Renal cortical epithelial cell (primary cell): Measurements from ENCODE around the gene FSCN2. TPM values are rescaled to one million over a fixed set of nuclear protein-coding genes. Genes with fewer than 3 reads are reported as not detected.
"Not testable (repeated sequence)": the region's sequence is repeated elsewhere in the genome, so short reads cannot be mapped to it uniquely, and the experiment has no call there.

ENCODE experiments used
- DNase-seq: peaks from one replicate; pipeline ENCODE4 v3.0.0-alpha.2; 2011; ENCODE audit warnings: low read depth
- total RNA-seq: library from RNA; depleted of rRNA; stranded (reverse); fragments of >200 nt; gene quantifications from 2 replicates; pipeline ENCODE4 v1.2.3, GENCODE V29; 2014

Gene FSCN2
- total RNA-seq, 1 donor from 2014 or later: 4.7 TPM

- no peak for DNase-seq
Observed at GRCh38 chr17:81526662-81527571, 1.3 kb upstream of the FSCN2 start.

DNA sequence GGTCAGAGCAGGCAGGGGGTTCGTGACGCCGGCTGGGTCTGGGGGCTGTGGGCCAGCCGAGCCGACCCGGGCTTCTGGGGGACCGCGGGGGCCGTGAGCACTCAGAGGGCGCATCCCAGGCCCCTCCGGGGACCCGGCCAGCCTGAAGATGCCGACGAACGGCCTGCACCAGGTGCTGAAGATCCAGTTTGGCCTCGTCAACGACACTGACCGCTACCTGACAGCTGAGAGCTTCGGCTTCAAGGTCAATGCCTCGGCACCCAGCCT lies 140 bp downstream of the FSCN2 start:
- no peak for DNase-seq

- no peak for DNase-seq
Observed at GRCh38 chr17:81528651-81529436, 667 bp downstream of the FSCN2 start.

DNA sequence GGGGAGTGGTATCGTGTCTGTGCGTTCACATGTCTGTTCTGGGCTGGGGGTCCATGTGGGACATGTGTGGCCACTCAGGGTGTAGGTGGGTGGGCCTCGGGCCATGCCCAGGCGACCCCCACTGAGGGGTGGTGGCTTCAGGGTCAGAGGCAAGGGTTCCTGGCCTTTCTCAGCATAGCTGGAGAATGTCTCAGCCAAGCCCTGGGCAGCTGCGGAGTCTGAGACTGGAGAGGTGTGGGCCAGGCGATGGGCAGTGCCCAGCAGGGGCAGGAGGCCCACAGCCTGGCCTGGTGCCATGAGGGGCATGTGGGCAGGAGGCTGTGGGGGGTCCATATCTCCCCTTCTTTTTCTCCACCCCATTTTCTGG lies 1.2 kb downstream of the FSCN2 start:
- no peak for DNase-seq

GRCh38 chr17:81531013-81531412 lies 2.8 kb downstream of the FSCN2 start:
- DNase-seq: not testable (repeated sequence)

- not testable (repeated sequence) for DNase-seq
Observed at GRCh38 chr17:81531998-81532404, 3.8 kb downstream of the FSCN2 start.

DNA sequence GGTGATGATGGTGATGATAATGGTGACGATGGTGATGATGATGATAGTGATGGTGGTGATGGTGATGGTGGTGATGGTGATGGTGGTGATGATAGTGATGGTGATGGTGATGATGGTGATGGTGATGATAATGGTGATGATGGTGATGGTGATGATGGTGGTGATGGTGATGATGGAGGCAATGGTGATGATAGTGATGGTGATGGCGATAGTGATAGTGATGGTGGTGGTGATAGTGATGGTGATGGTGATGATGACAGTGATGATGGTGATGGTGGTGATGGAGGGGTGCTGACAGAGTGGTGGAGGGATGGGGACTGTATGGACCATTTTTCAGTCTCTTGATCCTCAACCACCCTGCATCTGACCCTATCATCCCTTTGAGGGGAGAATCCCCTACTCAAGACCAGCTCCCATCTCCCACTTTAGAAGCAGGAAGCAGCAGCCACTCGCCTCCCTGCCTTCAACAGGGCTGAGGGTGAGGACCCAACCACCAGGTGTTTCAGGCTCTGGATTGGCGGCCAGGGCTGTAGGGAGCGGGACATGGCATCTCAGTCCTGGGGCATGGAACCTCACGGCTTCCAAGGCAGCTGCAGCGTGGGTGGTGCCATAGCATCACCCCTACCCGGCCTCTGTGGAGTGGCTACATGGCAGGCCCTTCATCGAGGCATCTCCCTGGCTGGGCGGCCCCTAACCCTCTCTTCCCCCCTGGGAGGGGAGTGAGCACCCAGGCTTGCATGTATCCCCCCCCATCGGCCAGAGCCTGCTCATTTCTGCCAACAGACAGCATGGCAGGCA lies 4.5 kb downstream of the FSCN2 start:
- no peak for DNase-seq

DNA sequence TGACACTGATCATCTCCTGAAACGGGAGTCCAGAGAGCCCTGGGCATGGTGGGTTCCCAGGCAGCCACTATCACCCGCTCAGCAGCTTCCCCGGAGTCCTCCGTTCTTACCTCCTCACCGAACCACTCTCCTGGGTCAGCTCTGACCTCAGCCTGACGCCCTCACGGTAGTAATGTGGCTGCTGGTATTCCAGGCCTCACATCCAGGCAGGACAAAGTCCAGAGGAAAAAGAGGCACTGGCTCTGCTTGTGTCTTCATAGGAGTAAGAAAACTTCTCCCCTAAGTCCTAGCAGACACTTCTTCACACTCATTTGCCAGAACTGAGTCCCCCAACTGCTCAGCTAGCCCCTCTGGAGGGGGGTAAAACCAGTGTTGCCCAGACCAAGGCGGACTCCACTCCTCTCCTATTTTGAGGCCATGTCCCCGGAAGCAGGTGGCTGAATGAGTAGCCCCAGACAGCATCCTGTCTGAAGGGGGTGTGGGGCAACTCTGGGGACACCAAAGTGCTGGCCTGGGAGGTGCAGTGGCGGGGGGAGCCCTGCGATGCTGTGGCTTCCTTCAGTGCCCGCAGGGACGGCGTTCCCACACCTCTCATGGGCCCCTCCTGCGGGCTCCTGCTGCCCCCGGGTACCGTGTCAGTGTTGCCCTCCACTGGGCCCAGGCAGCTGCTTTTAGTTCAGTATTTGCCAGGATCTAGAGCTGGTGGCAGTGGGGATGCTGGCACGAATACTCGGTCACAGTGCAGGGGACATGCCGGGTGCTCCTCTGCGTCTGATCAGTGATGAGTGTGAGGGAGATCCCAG lies 5.4 kb downstream of the FSCN2 start:
- no peak for DNase-seq

DNA sequence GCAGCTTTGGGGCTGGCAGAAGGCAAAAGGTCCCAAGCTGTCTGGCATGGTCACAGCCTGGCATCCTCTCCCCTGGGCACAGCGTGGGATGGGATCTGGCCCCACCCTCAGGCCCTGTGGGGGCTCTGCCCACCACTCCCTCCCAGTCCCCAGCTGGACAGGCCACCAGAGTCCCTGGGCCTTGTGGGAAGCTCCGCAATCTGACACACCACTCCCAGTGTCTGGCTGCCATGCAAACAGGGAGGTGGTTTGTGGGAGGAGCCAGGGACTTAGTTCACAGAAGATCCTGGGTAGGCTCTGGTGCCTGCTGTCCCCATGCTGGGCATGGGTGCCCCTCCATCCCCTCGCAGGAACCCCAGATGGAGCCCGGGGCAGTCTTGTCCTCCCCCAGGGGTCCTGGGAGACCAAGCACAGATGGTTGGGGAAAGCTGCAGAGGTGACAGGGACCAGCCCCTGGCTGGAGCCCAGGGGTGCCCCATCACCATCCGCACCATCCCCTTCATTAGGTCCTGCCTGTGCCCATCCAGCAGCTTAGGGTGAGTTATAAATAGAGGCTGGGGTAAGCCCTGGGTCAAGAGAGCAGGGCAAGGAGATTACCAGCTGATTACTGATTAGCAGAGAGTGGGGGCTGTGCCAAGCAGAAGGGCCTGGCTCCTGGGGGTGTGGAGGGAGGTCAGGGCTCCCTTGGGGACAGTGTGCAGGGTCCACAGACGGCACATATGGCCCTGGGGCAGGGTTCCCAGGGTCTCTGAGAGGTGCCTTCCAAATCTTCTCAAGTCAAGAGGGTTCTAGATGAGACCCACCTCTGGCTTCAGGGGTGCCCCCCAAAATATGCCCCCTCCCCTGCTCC lies 6.2 kb downstream of the FSCN2 start:
- no peak for DNase-seq

DNA sequence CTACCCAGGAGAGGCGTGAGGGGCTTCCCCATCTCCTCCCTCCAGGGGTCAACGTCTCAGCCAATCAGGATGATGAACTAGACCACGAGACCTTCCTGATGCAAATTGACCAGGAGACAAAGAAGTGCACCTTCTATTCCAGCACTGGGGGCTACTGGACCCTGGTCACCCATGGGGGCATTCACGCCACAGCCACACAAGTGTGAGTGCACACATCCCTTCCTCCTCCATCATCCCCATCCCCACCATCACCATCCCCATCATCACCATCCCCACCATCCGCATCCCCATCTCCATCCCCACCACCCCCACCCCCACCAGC lies 6.8 kb downstream of the FSCN2 start:
- DNase-seq: no peak

DNA sequence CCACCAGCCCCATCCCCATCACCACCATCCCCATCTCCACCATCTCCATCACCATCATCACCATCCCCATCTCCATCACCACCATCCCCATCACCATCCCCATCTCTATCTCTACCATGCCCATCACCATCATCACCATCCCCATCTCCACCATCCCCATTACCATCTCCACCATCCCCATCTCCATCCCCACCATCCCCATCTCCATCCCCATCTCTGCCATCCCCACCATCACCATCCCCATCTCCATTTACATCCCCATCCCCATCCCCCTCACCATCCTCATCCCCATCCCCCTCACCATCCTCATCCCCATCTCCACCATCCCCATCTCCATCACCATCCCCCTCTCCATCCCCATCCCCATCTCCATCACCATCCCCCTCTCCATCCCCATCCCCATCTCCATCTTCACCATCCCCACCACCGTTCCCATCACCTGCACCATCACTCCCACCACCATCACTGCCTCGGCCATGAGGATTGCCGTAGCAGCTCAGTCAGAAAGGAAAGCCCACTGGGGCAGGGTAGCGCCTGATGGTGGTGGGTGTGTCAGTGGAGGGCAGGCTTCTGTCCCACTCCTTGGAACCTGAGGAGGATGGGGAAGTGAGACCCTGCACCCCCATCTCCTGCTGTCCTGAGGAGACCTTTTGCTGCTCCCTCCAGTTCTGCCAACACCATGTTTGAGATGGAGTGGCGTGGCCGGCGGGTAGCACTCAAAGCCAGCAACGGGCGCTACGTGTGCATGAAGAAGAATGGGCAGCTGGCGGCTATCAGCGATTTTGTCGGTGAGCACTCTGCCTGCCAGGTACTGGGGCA lies 7.5 kb downstream of the FSCN2 start:
- no peak for DNase-seq

- no peak for DNase-seq
Observed at GRCh38 chr17:81536299-81537290, 8.4 kb downstream of the FSCN2 start.

GRCh38 chr17:81537343-81537855 lies 9.2 kb downstream of the FSCN2 start:
- no peak for DNase-seq

DNA sequence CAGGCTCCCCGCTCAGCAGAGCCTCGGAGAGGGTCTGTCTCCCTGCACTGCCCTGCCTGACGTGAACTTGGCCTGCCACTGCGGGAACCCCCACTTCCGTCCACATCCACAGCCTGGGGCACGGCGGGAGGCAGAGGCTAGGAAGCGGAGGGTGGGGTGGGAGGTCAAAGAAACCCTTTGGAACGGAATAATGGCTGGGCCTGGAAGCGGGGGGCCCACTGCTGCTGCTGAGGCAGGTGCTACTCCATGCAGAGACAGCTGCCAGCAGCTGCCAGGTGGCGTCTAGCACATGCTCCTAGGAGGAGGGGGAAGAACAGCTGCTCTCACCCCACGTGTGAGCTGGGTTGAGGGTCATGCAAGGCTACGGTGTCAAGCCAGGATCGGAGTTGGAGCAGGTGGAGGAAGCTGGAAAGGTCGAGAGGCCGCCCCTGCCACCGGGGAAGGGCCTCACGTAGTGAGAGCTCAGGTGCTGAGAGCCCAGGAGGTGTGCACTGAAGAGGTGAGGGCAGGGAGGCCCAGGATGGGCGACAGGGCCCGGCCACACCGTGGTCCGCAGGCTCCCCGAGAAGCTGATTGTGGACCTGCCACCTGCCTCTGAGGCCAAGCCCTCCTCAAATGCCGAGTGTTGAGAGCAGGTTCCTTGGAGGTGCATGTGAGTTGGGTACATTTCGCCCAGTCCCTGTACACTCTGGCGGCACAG lies 9.8 kb downstream of the FSCN2 start:
- DNase-seq: no peak

GRCh38 chr17:81538651-81539570 lies 10.7 kb downstream of the FSCN2 start:
- DNase-seq: no peak

DNA sequence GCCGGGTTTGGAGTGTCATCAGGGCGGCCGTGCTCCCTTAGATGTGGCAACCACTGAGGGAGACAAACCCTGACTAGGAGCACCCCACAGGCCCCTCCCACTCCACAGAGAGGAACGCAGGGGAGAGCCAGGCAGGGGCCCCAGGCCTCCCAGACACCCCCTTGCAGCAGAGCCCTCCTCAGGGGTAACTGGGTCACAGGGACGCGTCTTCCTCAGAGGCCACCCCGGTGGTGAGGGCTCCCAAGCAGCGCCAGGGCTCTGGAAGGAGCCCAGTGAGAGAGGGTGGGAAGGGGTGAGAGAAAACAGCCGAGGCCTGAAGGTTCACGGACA lies 11.4 kb downstream of the FSCN2 start:
- DNase-seq: no peak
